Astrocyte (in vitro differentiated cells and primary cell): ENCODE measurements around the gene PPP2CA. TPM values are rescaled to one million over a fixed set of nuclear protein-coding genes. Genes with fewer than 3 reads are reported as not detected.
"Not testable (repeated sequence)": the region's sequence is repeated elsewhere in the genome, so short reads cannot be mapped to it uniquely, and the experiment has no call there.

Source experiments
- DNase-seq: peaks from one replicate; pipeline ENCODE4 v3.0.0-alpha.2; 2010; ENCODE audit warnings: low read depth
- FAIRE-seq: peaks from 2 replicates; lab custom pipeline; 2011; peaks lifted over from hg19 to GRCh38; lab: Jason Lieb, UNC
- H2AFZ ChIP-seq: 2 replicates; pipeline ENCODE4 v1.6.0; 2012; ENCODE audit warnings: low read depth, low read length, inconsistent platforms
- H3K27ac ChIP-seq: 2 replicates; pipeline ENCODE4 v1.5.1; 2011; ENCODE audit warnings: low read depth, low read length, inconsistent platforms
- H3K27me3 ChIP-seq: 2 replicates; pipeline ENCODE4 v1.6.0; 2011; ENCODE audit warnings: low read length, inconsistent platforms; ENCODE audit not compliant: insufficient read depth
- H3K36me3 ChIP-seq: 2 replicates; pipeline ENCODE4 v1.5.1; 2011; ENCODE audit warnings: low read length, inconsistent platforms; ENCODE audit not compliant: insufficient read depth
- H3K4me1 ChIP-seq: 2 replicates; pipeline ENCODE4 v1.5.1; 2011; ENCODE audit warnings: low read length, inconsistent platforms; ENCODE audit not compliant: insufficient read depth
- H3K4me2 ChIP-seq: 2 replicates; pipeline ENCODE4 v1.6.0; 2012; ENCODE audit warnings: low read length, inconsistent platforms
- H3K4me3 ChIP-seq: 2 replicates; pipeline ENCODE4 v1.5.1; 2011; ENCODE audit warnings: low read depth, mild to moderate bottlenecking, low read length, inconsistent platforms; ENCODE audit not compliant: insufficient read depth
- H3K79me2 ChIP-seq: 2 replicates; pipeline ENCODE4 v1.6.0; 2012; ENCODE audit warnings: mild to moderate bottlenecking, low read length, inconsistent platforms; ENCODE audit not compliant: insufficient read depth
- H3K9ac ChIP-seq: 2 replicates; pipeline ENCODE4 v1.6.0; 2012; ENCODE audit warnings: mild to moderate bottlenecking, low read length, inconsistent platforms
- H3K9me3 ChIP-seq: 2 replicates; pipeline ENCODE4 v1.5.1; 2012; ENCODE audit warnings: low read depth, mild to moderate bottlenecking, low read length, inconsistent platforms; ENCODE audit not compliant: insufficient read depth
- H4K20me1 ChIP-seq: 2 replicates; pipeline ENCODE4 v1.6.0; 2012; ENCODE audit warnings: low read length, inconsistent platforms; ENCODE audit not compliant: insufficient read depth
- H3K27ac Mint-ChIP-seq: one replicate; pipeline ENCODE4 v1.8.0; 2021; ENCODE audit warnings: mild to moderate bottlenecking, mixed read lengths; ENCODE audit not compliant: unreplicated experiment
- H3K27me3 Mint-ChIP-seq: one replicate; pipeline ENCODE4 v1.8.0; 2021; ENCODE audit warnings: low read depth, mixed read lengths; ENCODE audit not compliant: unreplicated experiment
- H3K36me3 Mint-ChIP-seq: one replicate; pipeline ENCODE4 v1.8.0; 2021; ENCODE audit warnings: low read depth, mixed read lengths; ENCODE audit not compliant: unreplicated experiment
- H3K4me1 Mint-ChIP-seq: one replicate; pipeline ENCODE4 v1.8.0; 2021; ENCODE audit warnings: low read depth, mixed read lengths; ENCODE audit not compliant: unreplicated experiment
- H3K4me3 Mint-ChIP-seq: one replicate; pipeline ENCODE4 v1.8.0; 2021; ENCODE audit warnings: mild to moderate bottlenecking, moderate library complexity, mixed read lengths; ENCODE audit not compliant: unreplicated experiment
- H3K9me3 Mint-ChIP-seq: one replicate; pipeline ENCODE4 v1.8.0; 2021; ENCODE audit warnings: mild to moderate bottlenecking, mixed read lengths; ENCODE audit not compliant: unreplicated experiment
- EZH2 ChIP-seq: IDR thresholded peaks from 2 replicates; pipeline ENCODE4 v1.6.1; 2012; ENCODE audit warnings: mild to moderate bottlenecking, low read length, inconsistent platforms; ENCODE audit not compliant: insufficient read depth
- total RNA-seq: library from RNA; stranded (reverse); gene quantifications from 2 replicates; pipeline ENCODE4 v1.2.1, GENCODE V29; 2021
- TF ChIP-seq, protein P1 (sequence below): IDR thresholded peaks from 2 replicates; pipeline ENCODE4 v1.5.1; 2011; ENCODE audit warnings: low read depth, mild to moderate bottlenecking, inconsistent platforms, low read length, moderate library complexity; ENCODE audit not compliant: insufficient read depth

PPP2CA gene
- total RNA-seq, 1 donor from 2014 or later = 180 TPM

DNA sequence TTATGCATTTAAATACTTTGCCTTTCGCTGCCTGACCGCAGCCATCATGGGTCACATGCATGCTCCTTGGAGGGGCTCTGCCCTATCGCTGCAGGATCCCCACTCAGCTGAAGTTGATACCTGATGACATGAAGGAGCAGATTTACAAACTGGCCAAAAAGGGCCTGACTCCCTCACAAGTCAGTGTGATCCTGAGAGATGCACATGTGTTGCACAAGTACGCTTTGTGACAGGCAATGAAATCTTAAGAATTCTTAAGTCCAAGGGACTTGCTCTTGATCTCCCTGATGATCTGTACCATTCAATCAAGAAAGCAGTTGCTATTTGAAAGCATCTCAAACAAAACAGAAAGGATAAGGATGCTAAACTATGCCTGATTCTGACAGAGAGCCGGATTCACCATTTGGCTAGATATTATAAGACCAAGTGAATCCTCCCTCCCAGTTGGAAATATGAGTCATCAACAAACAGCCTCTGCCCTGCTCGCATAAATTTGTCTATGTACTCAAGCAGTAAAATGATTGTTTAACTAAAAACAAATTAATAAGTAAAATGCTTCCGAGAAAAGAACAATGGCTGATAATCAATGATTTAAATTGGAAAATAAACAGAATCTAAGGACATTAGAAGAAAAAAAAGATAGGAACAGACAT, 41.6 kb upstream of the PPP2CA start:
- Histone ChIP-seq H4K20me1 (no peaks in the 10 kb centered on the region), H3K9ac (no peak overlapping the region), H2AFZ (no peak overlapping the region), H3K4me3 (no peak overlapping the region), H3K36me3 (no peaks in the 10 kb centered on the region), H3K27me3 (no peaks in the 10 kb centered on the region), H3K4me1 (no peaks in the 10 kb centered on the region), H3K4me2 (no peak overlapping the region), H3K79me2 (no peaks in the 10 kb centered on the region), H3K9me3 (no peaks in the 10 kb centered on the region), H3K27ac (no peak overlapping the region)
- H3K27me3 Mint-ChIP-seq = no peaks in the 10 kb centered on the region
- no peak overlapping the region for H3K27ac Mint-ChIP-seq
- peak; percentile 25 for DNase-seq
- H3K4me1 Mint-ChIP-seq = no peaks in the 10 kb centered on the region
- peaks cover 13% of the 10 kb centered on the region for H3K9me3 Mint-ChIP-seq
- H3K36me3 Mint-ChIP-seq = peaks cover 2% of the 10 kb centered on the region
- TF ChIP-seq, protein P1, sequence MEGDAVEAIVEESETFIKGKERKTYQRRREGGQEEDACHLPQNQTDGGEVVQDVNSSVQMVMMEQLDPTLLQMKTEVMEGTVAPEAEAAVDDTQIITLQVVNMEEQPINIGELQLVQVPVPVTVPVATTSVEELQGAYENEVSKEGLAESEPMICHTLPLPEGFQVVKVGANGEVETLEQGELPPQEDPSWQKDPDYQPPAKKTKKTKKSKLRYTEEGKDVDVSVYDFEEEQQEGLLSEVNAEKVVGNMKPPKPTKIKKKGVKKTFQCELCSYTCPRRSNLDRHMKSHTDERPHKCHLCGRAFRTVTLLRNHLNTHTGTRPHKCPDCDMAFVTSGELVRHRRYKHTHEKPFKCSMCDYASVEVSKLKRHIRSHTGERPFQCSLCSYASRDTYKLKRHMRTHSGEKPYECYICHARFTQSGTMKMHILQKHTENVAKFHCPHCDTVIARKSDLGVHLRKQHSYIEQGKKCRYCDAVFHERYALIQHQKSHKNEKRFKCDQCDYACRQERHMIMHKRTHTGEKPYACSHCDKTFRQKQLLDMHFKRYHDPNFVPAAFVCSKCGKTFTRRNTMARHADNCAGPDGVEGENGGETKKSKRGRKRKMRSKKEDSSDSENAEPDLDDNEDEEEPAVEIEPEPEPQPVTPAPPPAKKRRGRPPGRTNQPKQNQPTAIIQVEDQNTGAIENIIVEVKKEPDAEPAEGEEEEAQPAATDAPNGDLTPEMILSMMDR = no peak
- TF ChIP-seq EZH2 = no peak
- H3K4me3 Mint-ChIP-seq = no peak overlapping the region
- FAIRE-seq = peak; percentile 13

DNA sequence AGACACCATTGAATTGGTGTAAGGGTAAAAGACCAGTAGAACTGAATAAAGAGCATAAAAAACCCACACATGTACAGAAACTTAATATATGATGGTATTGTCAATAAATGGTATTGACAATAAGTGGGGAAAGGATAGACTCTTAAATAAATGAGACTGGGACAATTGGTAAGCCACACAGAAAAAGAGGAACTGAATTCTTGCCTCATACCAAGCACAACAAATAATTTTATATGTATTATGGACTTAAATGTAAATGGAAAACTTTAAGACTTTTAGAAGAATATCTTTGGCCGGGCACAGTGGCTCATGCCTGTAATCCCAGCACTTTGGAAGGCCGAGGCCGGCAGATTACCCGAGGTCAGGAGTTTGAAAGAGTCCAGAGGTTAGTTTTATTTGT, 37.9 kb upstream of the PPP2CA start:
- Mint-ChIP-seq H3K27ac (no peak overlapping the region), H3K4me3 (no peak overlapping the region), H3K27me3 (no peaks in the 10 kb centered on the region), H3K36me3 (no peaks in the 10 kb centered on the region), H3K4me1 (no peaks in the 10 kb centered on the region), H3K9me3 (peaks cover 14% of the 10 kb centered on the region)
- Histone ChIP-seq H2AFZ (no peak overlapping the region), H3K9ac (no peak overlapping the region), H3K9me3 (no peaks in the 10 kb centered on the region), H3K36me3 (no peaks in the 10 kb centered on the region), H3K4me1 (no peaks in the 10 kb centered on the region), H3K27me3 (no peaks in the 10 kb centered on the region), H4K20me1 (no peaks in the 10 kb centered on the region), H3K27ac (no peak overlapping the region), H3K79me2 (no peaks in the 10 kb centered on the region), H3K4me2 (no peak overlapping the region), H3K4me3 (no peak overlapping the region)
- FAIRE-seq (no peak), DNase-seq (no peak)
- TF ChIP-seq, protein P1 = no peak
- TF ChIP-seq EZH2 = no peak

DNA sequence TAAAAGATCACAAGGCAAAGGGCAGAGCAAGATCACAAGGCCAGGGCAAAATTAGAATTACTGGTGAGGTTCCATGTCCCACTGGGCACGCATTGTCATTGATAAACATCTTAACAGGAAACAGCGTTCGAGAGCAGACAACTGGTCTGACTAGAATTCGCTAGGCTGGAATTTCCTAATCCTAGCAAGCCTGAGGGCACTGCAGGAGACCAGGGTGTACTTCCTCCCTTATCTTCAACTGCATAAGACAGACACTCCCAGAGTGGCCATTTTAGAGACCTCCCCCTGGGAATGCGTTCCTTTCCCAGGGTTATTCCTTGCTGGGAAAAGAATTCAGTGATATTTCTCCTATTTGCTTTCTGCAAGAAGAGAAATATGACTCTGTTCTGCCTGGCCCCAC, 36.8 kb upstream of the PPP2CA start:
- FAIRE-seq, H4K20me1 ChIP-seq, H3K4me3 ChIP-seq, H3K27ac ChIP-seq, H3K4me1 ChIP-seq, H3K36me3 Mint-ChIP-seq, H3K9me3 ChIP-seq, H3K4me1 Mint-ChIP-seq, DNase-seq, H3K4me3 Mint-ChIP-seq, H3K9ac ChIP-seq, H3K27me3 ChIP-seq, H2AFZ ChIP-seq, H3K36me3 ChIP-seq, H3K4me2 ChIP-seq, H3K27me3 Mint-ChIP-seq, H3K27ac Mint-ChIP-seq, H3K79me2 ChIP-seq: not testable (repeated sequence)
- peaks cover 14% of the 10 kb centered on the region for H3K9me3 Mint-ChIP-seq
